GM10847 (cell line): ENCODE data around the gene CDR2L.

Source experiments
- POLR2A ChIP-seq: IDR thresholded peaks from 2 replicates; pipeline ENCODE4 v1.6.1; 2011; ENCODE audit not compliant: insufficient read length; ENCODE audit errors: extremely low read depth

CDR2L gene

DNA sequence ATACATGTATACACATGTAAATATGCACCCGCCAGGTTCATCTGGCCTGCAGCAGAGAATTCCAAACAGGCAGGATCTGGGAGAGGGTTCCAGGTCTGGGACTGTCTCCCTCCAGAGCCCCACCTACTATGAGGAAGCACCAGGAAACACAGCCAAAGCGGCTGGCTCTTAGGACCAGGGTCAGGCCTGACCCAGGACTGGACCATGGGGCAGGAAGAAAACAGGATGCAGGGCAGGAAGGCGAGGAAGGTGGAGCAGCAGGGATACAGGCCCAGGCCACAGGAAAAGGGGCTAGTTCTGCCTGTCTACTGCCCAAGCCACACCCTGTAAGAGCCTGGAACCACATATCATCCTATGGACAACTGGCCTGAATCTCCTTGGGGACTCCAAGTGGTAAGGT lies 17.0 kb upstream of the CDR2L start:
- TF ChIP-seq POLR2A, result no peak

DNA sequence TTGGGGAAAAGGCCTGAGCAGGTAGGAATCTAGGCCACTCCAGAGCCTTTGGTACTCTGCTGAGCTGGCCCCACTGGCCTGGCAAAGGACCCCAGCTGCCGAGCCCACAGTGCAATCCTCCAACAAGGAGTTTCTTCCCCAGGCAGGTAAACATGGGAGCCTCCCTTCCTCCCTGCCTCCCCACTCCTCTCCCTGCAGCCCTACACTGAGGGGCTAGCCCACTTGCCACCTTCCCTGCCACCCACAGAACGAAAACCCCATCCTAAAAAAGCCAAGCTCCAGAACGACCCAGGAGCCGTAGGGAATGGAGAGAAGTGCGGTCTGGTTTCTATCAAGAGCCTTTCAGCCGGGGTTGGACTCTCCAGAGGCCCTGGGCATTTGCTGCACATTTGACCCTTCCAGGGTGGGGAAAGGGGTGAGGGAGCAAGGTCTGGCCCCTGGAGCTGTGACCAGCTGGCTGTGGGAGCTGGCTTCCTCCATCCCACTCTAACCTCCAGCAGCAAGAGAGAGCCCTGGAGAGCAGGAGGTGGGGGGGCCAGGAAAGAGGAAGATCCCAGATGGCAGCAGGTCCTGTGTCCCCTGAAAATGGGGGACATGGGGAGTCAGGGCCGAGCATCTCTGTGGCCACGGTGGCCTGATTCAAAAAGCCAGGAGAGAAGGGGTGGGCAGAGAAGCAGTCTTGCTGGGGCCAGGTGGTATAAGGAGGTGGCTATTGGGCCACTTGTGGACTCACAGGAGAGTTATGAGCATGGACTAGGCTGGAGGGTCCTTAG lies 16.2 kb upstream of the CDR2L start:
- TF ChIP-seq POLR2A, result no peak

DNA sequence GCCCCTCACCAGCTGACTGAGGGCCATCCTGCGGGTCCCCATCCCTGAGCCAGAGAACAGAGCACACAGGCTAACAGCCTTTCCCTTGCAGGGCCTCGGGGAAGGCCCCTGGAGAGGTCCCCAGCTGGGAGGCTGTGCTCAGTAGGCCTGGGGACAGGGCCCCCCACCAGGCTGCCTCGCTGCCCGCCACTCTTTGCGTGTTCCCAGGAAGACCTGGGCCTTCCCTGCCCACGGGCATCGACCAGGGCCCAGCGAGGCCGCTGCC lies 15.7 kb upstream of the CDR2L start:
- no peak for TF ChIP-seq POLR2A

DNA sequence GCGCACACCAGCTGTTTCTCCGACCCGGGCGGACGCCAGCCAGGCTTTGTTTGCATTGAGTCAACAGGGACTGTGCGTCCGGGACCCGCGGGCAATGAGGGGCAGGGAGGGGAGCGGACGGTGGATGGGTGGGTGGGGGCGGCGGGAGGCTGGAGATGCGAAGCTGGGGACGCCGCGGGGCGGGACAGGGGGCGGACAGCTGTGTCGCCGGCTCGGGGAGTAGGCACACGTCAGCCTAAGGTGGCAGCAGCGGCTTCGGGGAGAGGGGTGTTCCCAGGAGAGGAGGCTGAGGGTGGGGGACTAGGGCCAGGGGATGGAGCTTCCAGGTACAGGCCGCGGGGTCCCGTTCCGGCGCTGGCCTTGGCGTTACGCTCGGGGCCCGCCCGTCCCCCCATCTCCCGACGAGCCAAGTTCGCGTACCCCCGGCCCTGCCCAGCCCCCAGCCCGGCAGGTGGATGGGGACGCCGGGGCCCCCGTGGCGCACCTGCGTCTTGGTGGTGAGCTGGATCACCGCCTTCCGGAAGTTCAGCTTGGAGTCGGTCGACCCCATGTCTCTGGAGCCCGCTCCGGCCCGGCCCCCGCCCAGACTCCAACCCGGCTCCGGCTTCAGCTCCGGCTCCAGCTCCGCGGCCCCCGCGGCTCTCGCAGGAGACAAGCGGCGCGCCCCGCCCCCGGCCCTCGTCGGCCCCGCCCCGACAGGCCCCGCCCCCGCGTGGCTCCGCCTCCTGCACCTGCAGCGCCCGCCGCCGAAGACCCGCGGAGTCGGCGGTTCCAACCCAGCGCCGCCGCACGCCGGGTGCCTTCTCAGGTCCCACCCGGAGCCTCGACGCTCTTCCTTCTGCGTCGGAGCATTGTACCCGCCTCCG lies 15.1 kb upstream of the CDR2L start, which contains the start of gene HID1:
Gene HID1 (minus strand): TSS at position 653 of the 866 bp plus-strand sequence. CDS start 103 bp downstream, at position 550.
- no peak for TF ChIP-seq POLR2A

GRCh38 chr17:74972973-74973328 lies 14.5 kb upstream of the CDR2L start:
- no peak for TF ChIP-seq POLR2A

GRCh38 chr17:74975943-74976342 lies 11.5 kb upstream of the CDR2L start:
- no peak for TF ChIP-seq POLR2A

GRCh38 chr17:74977802-74978201 lies 9.6 kb upstream of the CDR2L start:
- TF ChIP-seq POLR2A, result no peak

DNA sequence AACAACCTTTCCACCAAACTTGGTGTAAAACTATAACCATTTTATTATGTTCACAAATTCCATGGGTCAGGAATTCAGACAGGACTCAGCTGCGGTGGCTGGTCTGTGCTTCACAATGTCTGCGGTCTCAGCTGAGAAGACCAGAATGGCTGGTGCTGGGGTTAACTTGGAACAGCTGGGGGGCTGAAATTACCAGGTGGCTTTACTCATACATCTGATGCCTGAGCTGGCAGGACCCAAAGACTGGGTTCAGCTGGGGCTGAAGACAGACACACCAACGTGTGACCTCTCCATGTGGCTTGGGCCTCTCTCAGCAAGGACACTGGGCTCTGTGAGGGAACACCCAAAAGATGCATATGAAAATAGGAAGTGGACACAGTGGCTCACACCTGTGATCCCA lies 9.2 kb upstream of the CDR2L start:
- no peak for TF ChIP-seq POLR2A

- TF ChIP-seq POLR2A, result no peak
These were observed 7.9 kb upstream of the CDR2L start for GRCh38 chr17:74979408-74980146.

DNA sequence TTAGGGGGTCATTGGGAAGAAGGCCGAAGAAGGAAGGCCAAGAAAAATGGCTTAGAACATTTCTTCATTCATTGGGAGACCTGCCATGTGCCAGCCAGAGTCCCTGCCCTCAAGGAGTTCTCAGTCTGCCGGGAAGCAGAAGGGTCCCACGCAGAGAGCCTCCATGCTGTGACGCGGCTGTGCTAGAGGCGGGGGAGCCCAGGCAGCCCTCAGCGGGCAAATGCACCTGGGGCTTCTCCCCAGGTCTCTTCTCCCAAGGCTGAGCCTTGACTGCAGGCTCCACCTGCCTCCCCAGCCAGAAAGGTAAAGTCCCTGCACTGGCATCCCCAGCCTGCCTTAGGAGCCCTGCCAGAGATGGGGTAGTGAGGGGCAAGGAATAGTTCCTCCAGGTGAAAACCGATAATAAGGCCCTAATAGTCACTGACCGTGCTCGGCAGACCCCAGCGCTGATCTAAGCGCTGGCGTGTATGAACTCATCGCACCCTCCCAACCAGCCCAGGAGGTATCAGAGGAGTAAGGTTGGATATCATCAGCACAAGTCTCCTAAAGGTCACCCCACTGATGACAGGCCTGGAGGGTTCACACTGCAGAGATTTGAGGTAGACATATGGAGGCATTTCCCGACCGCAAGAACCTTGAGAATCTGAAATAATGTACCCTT lies 6.0 kb upstream of the CDR2L start:
- TF ChIP-seq POLR2A, result no peak

DNA sequence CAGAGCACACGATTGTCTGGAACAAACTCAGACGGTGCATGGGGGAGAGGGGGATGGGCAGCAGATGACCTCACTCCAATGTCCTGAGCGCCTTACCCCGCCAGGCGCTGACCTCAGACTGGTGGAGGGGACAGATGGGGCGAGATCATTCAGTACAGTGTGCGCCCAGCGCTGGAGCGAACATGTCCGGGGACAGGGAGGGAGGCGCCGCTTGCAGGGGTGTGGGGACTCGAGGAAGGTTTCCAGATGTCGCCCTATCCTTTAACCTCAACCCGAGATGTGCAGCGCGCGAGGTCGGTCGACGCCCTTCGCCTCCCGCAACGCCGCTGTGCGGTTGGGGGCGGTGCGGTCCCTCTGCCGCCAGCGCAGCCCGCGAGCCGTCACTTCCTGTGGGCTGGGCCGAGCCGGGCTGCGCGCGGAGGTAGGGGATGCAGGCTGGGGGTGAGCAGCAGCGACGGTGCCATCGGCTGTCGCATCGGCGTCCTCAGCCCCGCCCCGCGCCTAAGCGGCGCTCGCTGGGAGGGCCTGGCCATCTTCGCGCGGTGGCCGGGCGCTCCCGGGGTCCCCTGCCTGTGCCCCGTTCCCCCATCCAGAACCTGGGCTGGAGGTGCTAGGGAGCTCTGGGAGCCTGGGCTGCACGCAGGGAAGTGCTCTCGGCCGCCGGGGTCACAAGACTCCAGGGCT lies 5.3 kb upstream of the CDR2L start:
- no peak for TF ChIP-seq POLR2A

- TF ChIP-seq POLR2A, result no peak
These were observed 1.2 kb upstream of the CDR2L start for GRCh38 chr17:74986206-74986576.

- no peak for TF ChIP-seq POLR2A
These were observed 678 bp downstream of the CDR2L start for GRCh38 chr17:74987909-74988711.

DNA sequence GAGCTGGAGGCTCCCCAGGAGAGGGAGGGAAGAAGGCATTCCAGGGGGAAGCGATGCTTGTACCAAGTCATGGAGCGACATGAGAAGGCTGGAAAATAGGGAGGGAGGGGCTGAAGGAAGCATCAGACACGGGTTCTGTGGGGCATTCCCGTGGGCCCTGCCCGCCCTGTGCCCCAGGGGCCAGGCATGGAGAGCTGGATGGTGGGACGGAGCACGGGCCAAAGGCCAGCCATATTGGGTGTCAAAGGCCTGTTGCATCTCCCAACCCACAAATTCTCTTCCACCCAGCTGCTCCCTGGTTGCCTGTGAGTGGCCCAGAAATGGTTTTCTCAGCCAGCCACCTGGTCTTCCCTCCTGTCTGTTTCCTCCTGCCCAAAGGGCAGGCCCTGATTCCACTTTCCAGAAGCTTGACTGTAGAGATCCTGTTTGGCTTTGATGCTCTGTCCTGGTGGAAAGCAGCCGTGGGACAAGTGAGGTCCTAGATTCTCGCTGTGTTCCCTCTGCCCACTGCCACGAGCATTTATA lies 3.2 kb downstream of the CDR2L start:
- TF ChIP-seq POLR2A, result no peak
